ENCODE results near the gene PLOD3. TPM values are rescaled to one million over a fixed set of nuclear protein-coding genes. Genes with fewer than 3 reads are reported as not detected.

The PLOD3 gene
- total RNA-seq, 1 experiment from 2014 or later, result 74.5 TPM

DNA sequence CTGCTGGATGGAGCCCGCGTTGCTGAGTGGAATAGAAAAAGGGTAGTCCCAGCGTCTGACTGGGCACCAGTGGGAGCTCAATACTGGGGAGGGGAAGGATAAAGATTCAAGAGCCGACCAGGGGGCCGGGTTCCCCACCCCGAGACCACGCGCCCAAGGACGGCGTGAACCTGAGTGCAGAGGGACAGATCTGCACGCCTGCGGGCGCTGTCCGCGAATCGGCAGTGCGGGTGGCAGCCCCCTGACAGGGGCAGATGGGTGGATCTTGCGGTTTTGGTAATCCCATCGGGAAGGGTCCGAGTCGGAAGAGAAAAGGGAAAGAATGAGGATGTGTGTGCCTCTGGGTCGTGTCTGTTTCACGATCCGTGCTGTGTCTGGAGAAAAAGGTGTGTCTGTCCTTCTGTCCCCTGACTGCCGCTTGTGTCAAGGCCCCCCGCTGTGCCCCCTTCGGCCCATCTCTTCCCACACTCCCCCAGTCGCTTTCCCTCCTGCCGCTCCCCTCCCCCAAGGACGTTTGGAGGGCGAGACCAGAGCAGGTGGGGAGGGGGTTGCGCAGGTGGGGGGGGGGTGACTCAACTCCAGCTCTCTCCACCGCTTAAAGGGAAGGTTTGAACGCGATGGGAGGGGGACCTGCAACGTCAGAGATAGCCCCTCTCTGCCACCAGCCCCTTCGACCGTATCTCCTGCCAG is 51.3 kb downstream of the PLOD3 start:
- Histone ChIP-seq H4K91ac (ENCODE audit: insufficient read length, low read depth, low read length) (no peak overlapping the region), H3K79me1 (ENCODE audit: insufficient read depth, low read depth, low read length, poor library complexity, severe bottlenecking) (no peaks in the 10 kb centered on the region), H3K4ac (ENCODE audit: low read depth, low read length) (no peak overlapping the region), H2BK5ac (ENCODE audit: insufficient read length, low read length) (no peak overlapping the region), H3K18ac (ENCODE audit: insufficient read length, low read depth, low read length) (no peak overlapping the region), H2BK12ac (ENCODE audit: insufficient read length, low read depth, low read length) (no peak overlapping the region), H3K56ac (ENCODE audit: insufficient read length, low read depth, low read length) (no peak overlapping the region), H2AK5ac (ENCODE audit: insufficient read length, low read length) (no peak overlapping the region), H3K4me2 (ENCODE audit: insufficient read depth, insufficient read length, low read length) (peak overlapping the region; percentile 63), H2AFZ (ENCODE audit: low read length) (no peak overlapping the region), H4K20me1 (ENCODE audit: control insufficient read depth, insufficient read depth, insufficient read length) (no peaks in the 10 kb centered on the region), H3K23me2 (ENCODE audit: insufficient read length, low read depth, low read length, poor library complexity, severe bottlenecking) (peaks cover 50% of the 10 kb centered on the region), H3K27ac (ENCODE audit: insufficient read length, low read depth, low read length) (no peak overlapping the region), H3T11ph (ENCODE audit: low read length) (no peak overlapping the region), H2BK20ac (ENCODE audit: low read depth, low read length, poor library complexity, severe bottlenecking) (no peak overlapping the region), H4K8ac (replicated peaks; ENCODE audit: insufficient read length, low read depth, low read length) (no peak overlapping the region), H3K79me2 (ENCODE audit: insufficient read depth, low read length) (no peaks in the 10 kb centered on the region), H2BK120ac (ENCODE audit: low read depth, low read length, poor library complexity, severe bottlenecking) (no peak overlapping the region), H2BK15ac (ENCODE audit: low read depth, low read length) (no peak overlapping the region), H3K9me3 (ENCODE audit: control insufficient read depth, low read depth, low read length) (no peaks in the 10 kb centered on the region), H3K14ac (ENCODE audit: insufficient read depth, low read length) (no peak overlapping the region), H3K4me1 (ENCODE audit: insufficient read depth, low read length) (peaks cover 20% of the 10 kb centered on the region; the same call in 1 of the 2 replicates), H3K27me3 (ENCODE audit: insufficient read depth, low read length) (peaks cover 23% of the 10 kb centered on the region), H3K9ac (ENCODE audit: extremely low read depth, insufficient read length, low read length) (no peak overlapping the region), H4K5ac (ENCODE audit: insufficient read length, low read depth, low read length) (no peak overlapping the region), H3K23ac (ENCODE audit: insufficient read length, low read depth, low read length) (no peak overlapping the region)
- H3K36me3 Mint-ChIP-seq (ENCODE audit: insufficient read depth in 1 of 3, low read depth in 3 of 3), result no peaks in the 10 kb centered on the region
- DNase-seq, result peak; percentile 71
- no CpG with 5 or more reads among the region's 38 CpGs for WGBS (ENCODE audit: extremely low coverage, insufficient read length, low lambda C conversion rate)
- peak overlapping the region; percentile 82 to 87 for H3K4me3 Mint-ChIP-seq
- TF ChIP-seq, protein P1, sequence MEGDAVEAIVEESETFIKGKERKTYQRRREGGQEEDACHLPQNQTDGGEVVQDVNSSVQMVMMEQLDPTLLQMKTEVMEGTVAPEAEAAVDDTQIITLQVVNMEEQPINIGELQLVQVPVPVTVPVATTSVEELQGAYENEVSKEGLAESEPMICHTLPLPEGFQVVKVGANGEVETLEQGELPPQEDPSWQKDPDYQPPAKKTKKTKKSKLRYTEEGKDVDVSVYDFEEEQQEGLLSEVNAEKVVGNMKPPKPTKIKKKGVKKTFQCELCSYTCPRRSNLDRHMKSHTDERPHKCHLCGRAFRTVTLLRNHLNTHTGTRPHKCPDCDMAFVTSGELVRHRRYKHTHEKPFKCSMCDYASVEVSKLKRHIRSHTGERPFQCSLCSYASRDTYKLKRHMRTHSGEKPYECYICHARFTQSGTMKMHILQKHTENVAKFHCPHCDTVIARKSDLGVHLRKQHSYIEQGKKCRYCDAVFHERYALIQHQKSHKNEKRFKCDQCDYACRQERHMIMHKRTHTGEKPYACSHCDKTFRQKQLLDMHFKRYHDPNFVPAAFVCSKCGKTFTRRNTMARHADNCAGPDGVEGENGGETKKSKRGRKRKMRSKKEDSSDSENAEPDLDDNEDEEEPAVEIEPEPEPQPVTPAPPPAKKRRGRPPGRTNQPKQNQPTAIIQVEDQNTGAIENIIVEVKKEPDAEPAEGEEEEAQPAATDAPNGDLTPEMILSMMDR (conservative IDR thresholded peaks at IDR 0.05), result no peak
- peaks cover 63% of the 10 kb centered on the region for H3K27me3 Mint-ChIP-seq (ENCODE audit: low read depth)
- no peaks in the 10 kb centered on the region for H3K9me3 Mint-ChIP-seq
- peak overlapping the region in 2 of 3 experiments; percentile 0 to 74; a peak in 3 of 7 replicates for H3K27ac Mint-ChIP-seq
- peaks cover 58 to 70% of the 10 kb centered on the region in 2 experiments for H3K4me1 Mint-ChIP-seq

Measured in H9 (cell line).